HG03571 (cell line): ENCODE results near the gene BMAL1.

Experiments used
- ATAC-seq: cut with Tn5 transposase; IDR thresholded peaks from one replicate; pipeline ENCODE4 v1.9.1; 2021; ENCODE audit not compliant: unreplicated experiment

The BMAL1 gene

GRCh38 chr11:13290221-13290980 lies 12.8 kb downstream of the BMAL1 start:
- ATAC-seq, result no peak

GRCh38 chr11:13291361-13291760 lies 13.8 kb downstream of the BMAL1 start:
- ATAC-seq, result no peak

- ATAC-seq, result no peak
Measured at GRCh38 chr11:13291800-13292199, 14.2 kb downstream of the BMAL1 start.

GRCh38 chr11:13292970-13293369 lies 15.4 kb downstream of the BMAL1 start:
- ATAC-seq, result no peak

- ATAC-seq, result no peak
Measured at GRCh38 chr11:13294178-13294577, 16.6 kb downstream of the BMAL1 start.

- ATAC-seq, result no peak
Measured at GRCh38 chr11:13294771-13295579, 17.4 kb downstream of the BMAL1 start.

- no peak for ATAC-seq
Measured at GRCh38 chr11:13297308-13297916, 19.8 kb downstream of the BMAL1 start.

GRCh38 chr11:13297917-13298356 lies 20.3 kb downstream of the BMAL1 start:
- no peak for ATAC-seq

- no peak for ATAC-seq
Measured at GRCh38 chr11:13298765-13299164, 21.2 kb downstream of the BMAL1 start.

GRCh38 chr11:13301522-13301921 lies 23.9 kb downstream of the BMAL1 start:
- ATAC-seq, result no peak

- ATAC-seq, result no peak
Measured at GRCh38 chr11:13302420-13302958, 24.9 kb downstream of the BMAL1 start.

- ATAC-seq, result no peak
Measured at GRCh38 chr11:13303668-13304649, 26.4 kb downstream of the BMAL1 start.

- no peak for ATAC-seq
Measured at GRCh38 chr11:13304655-13305335, 27.2 kb downstream of the BMAL1 start.

- no peak for ATAC-seq
Measured at GRCh38 chr11:13308704-13309103, 31.1 kb downstream of the BMAL1 start.

GRCh38 chr11:13309156-13309555 lies 31.6 kb downstream of the BMAL1 start:
- no peak for ATAC-seq

- no peak for ATAC-seq
Measured at GRCh38 chr11:13310443-13310842, 32.9 kb downstream of the BMAL1 start.

- no peak for ATAC-seq
Measured at GRCh38 chr11:13311570-13311969, 34.0 kb downstream of the BMAL1 start.

- no peak for ATAC-seq
Measured at GRCh38 chr11:13313005-13313819, 35.6 kb downstream of the BMAL1 start.
